NCI-H1694 treated with DMSO at 0.1 percent for 48 hours (cell line): ENCODE measurements around the gene ASCC3.
A peak's percentile ranks its signal among the peaks of the same experiment; 100 is the strongest.

Experiments used
- DNase-seq: peaks from one replicate; lab custom pipeline; 2025; lab: John Stamatoyannopoulos, UW

The ASCC3 gene

GRCh38 chr6:100491952-100492670 is 389.0 kb downstream of the ASCC3 start:
- DNase-seq = no peak

- no peak for DNase-seq
Observed at GRCh38 chr6:100490065-100490464, 391.1 kb downstream of the ASCC3 start.

- DNase-seq = no peak
Observed at GRCh38 chr6:100488244-100488643, 392.9 kb downstream of the ASCC3 start.

GRCh38 chr6:100487638-100488037 is 393.5 kb downstream of the ASCC3 start:
- no peak for DNase-seq

GRCh38 chr6:100485268-100485667 is 395.9 kb downstream of the ASCC3 start:
- DNase-seq = no peak

- no peak for DNase-seq
Observed at GRCh38 chr6:100484474-100484873, 396.7 kb downstream of the ASCC3 start.

- no peak for DNase-seq
Observed at GRCh38 chr6:100482698-100483097, 398.4 kb downstream of the ASCC3 start.

GRCh38 chr6:100479179-100480035 is 401.7 kb downstream of the ASCC3 start:
- peak; percentile 13 for DNase-seq

GRCh38 chr6:100475554-100476320 is 405.4 kb downstream of the ASCC3 start:
- DNase-seq = no peak

- no peak for DNase-seq
Observed at GRCh38 chr6:100473182-100473581, 407.9 kb downstream of the ASCC3 start.

GRCh38 chr6:100472674-100473073 is 408.5 kb downstream of the ASCC3 start:
- no peak for DNase-seq

- no peak for DNase-seq
Observed at GRCh38 chr6:100470422-100471120, 410.6 kb downstream of the ASCC3 start.

GRCh38 chr6:100469101-100469859 is 411.8 kb downstream of the ASCC3 start:
- DNase-seq = no peak

- no peak for DNase-seq
Observed at GRCh38 chr6:100468016-100468622, 413.0 kb downstream of the ASCC3 start.

- DNase-seq = no peak
Observed at GRCh38 chr6:100467129-100468015, 413.8 kb downstream of the ASCC3 start.

- DNase-seq = no peak
Observed at GRCh38 chr6:100466410-100467128, 414.6 kb downstream of the ASCC3 start.

GRCh38 chr6:100465701-100466409 is 415.3 kb downstream of the ASCC3 start:
- no peak for DNase-seq
